GM13976 (cell line): Measurements from ENCODE around the gene TIPARP.
"Not testable (repeated sequence)": the region's sequence is repeated elsewhere in the genome, so short reads cannot be mapped to it uniquely, and the experiment has no call there.

ENCODE experiments used
- DNase-seq: peaks from one replicate; pipeline ENCODE4 v3.0.0; 2012; ENCODE audit warnings: low spot score
- in situ Hi-C: fragments of 300-500 bp; cut with MboI; formaldehyde crosslinking; loops from one replicate; pipeline ENCODE4 v1.12.0; 2022; ENCODE audit warnings: low sequenced_read_pairs, mixed read lengths, inconsistent platforms; ENCODE audit not compliant: unreplicated experiment
- TF ChIP-seq, protein P1 (sequence below): IDR thresholded peaks from 2 replicates; pipeline ENCODE4 v1.5.1; 2012; ENCODE audit warnings: borderline replicate concordance, mild to moderate bottlenecking; ENCODE audit not compliant: insufficient read depth; ENCODE audit errors: extremely low read depth, missing control alignments, control extremely low read depth

The TIPARP gene

DNA sequence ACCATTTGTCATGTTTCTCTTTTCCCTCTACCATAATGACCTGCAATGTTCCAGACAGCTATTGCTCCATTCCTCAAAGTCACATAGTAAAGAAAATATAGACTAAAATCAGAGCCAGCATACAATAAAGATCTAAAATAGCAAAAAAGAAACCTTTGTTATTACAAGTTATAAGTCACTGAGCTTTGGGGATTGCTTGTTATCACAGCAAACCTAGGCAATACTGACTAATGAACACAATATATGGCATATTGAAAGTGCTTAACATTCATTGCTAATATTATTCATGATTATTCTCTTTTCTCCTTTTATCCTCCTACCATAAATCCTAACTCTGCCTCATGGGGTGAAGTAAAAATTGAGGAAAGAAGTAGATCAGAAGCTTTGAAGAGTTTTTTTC, 27.4 kb upstream of the TIPARP start:
- TF ChIP-seq, protein P1, sequence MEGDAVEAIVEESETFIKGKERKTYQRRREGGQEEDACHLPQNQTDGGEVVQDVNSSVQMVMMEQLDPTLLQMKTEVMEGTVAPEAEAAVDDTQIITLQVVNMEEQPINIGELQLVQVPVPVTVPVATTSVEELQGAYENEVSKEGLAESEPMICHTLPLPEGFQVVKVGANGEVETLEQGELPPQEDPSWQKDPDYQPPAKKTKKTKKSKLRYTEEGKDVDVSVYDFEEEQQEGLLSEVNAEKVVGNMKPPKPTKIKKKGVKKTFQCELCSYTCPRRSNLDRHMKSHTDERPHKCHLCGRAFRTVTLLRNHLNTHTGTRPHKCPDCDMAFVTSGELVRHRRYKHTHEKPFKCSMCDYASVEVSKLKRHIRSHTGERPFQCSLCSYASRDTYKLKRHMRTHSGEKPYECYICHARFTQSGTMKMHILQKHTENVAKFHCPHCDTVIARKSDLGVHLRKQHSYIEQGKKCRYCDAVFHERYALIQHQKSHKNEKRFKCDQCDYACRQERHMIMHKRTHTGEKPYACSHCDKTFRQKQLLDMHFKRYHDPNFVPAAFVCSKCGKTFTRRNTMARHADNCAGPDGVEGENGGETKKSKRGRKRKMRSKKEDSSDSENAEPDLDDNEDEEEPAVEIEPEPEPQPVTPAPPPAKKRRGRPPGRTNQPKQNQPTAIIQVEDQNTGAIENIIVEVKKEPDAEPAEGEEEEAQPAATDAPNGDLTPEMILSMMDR, result no peak
- in situ Hi-C loops, result no loop called here
- no peak for DNase-seq

DNA sequence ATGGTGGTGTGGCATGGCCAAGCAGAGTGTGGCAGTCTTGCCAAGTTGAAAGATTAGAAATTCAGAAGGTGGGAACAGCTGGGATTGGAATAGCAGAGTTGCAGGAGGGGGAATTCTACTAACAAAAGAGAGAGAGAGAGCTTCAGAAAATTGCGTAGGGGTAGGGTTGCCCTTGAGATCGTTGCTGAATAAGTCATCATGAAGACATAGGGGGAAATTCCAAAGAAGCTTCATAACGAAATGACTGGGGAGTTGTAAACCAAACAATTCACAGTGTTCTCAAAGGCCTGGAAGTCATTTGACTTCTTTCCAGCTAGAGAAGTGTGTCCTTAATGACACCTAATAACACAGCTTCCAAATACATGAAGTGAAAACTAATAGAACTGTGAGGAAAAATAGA, 26.3 kb upstream of the TIPARP start:
- in situ Hi-C loops, result no loop called here
- no peak for DNase-seq
- TF ChIP-seq, protein P1, result no peak

DNA sequence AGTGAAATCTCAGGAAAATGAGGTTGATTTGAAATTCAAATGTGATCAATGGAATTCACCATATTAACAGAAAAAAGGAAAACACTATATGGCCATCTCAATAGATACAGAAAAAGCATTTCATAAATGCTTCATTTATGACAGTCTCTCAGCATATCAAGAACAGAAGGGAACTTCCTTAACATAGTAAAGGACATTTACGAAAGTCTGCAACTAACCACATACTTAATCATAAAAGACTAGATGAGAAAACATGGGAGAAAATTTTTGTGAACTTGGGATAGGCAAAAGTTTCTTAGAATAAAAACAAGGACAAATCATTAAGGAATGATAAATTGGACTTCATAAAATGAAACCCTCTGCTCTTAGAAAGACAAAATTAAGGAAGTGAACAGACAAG, 24.7 kb upstream of the TIPARP start:
- in situ Hi-C loops, result loop anchor here (25.0 kb wide), 1 partner anchor 487 kb away; no protein-coding TSS in a partner anchor
- no peak for DNase-seq
- TF ChIP-seq, protein P1, result no peak

DNA sequence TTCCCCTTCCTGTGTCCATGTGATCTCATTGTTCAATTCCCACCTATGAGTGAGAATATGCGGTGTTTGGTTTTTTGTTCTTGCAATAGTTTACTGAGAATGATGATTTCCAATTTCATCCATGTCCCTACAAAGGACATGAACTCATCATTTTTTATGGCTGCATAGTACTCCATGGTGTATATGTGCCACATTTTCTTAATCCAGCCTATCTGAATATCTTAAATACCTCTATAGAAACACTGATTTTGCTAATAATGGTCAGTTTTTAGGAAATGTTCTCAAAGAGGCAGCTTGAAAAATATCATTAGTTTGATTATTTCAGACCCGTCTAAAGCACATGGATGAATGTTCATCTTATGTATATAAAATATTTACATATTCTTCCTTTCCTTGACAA, 21.7 kb upstream of the TIPARP start:
- in situ Hi-C loops, result loop anchor here (25.0 kb wide), 1 partner anchor 490 kb away; no protein-coding TSS in a partner anchor
- not testable (repeated sequence) for DNase-seq

DNA sequence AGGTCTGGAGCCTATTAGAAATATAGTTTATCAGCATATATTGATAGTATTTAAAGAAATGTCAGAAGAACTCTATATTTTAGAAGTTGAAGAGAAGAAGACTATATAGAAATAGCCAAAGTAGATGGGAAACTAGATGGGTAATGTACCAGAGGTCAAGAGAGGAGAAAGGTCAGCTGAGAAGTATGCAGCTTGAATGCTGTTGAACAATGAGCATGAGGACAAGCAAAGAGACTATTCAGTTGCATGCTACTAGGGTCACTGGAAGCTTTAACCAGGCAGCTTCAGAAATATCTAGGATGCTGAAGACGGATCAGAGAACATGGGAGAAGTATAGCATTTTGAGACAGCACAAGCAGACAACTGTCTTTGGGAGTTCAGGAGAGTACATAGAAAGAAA, 19.6 kb upstream of the TIPARP start:
- in situ Hi-C loops, result loop anchor here (25.0 kb wide), 1 partner anchor 493 kb away; no protein-coding TSS in a partner anchor
- TF ChIP-seq, protein P1, result no peak
- no peak for DNase-seq

DNA sequence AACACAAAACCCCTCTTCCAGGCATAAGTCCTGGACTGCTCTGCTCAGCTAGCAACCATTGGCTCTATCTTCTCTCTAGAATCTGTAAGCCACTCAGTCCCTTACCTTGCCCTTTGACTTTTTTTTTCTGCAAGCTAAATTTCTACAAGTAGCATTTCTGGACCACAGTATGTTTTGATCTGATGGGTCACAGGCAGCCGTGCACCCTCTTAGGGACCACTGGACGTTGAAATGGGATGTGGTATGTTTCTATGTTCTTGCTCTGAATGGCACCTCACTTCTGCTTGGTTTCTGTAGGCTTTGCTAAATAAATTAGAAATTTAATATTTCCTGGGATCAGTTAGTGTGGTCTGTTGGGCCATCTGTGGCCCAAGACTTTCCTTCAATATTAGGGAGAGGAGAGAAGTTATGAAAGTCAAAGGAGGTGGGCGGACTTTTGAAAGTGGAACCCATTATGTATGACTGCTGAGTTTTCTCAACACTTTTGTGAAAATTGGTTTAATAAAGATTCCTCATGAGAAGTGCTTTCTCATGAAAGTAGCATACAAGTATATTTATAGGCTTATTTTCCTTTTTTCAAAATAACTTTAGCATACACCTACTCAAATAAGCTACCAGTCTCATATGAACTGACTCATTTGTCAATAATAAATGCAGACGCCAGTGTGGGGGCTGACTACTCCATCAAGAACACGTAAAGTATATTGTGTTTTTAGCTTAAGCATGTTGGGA, 18.4 kb upstream of the TIPARP start:
- in situ Hi-C loops, result loop anchor here (25.0 kb wide), 1 partner anchor 494 kb away; no protein-coding TSS in a partner anchor
- DNase-seq, result peak; percentile 57
- TF ChIP-seq, protein P1, result no peak

DNA sequence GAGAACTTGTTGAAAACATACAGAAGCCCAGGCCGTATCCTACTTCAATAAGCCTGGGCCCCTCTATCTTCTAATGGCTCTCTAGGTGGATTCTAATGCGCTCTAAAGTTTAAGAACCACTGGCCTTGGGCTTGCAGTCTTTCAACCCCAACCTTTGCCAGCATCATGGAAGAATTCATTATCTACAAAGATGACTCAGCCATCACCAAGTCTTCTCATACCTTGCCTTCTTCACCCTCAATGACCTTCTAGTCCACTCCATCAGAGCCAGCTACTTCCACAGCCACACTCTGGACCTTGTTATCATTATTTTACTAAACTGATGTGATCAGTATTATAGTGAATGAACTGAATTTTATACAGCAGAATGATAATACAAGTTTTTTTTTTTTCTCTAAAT, 16.9 kb upstream of the TIPARP start:
- TF ChIP-seq, protein P1, result no peak
- no peak for DNase-seq
- in situ Hi-C loops, result loop anchor here (25.0 kb wide), 1 partner anchor 495 kb away; no protein-coding TSS in a partner anchor
